Measurements from ENCODE around the gene EPOP. TPM values are rescaled to one million over a fixed set of nuclear protein-coding genes. Genes with fewer than 3 reads are reported as not detected.

EPOP gene
- total RNA-seq, 4 donors from 2014 or later, result 0.29 to 1.2 (median 0.75) TPM; not detected in 1

DNA sequence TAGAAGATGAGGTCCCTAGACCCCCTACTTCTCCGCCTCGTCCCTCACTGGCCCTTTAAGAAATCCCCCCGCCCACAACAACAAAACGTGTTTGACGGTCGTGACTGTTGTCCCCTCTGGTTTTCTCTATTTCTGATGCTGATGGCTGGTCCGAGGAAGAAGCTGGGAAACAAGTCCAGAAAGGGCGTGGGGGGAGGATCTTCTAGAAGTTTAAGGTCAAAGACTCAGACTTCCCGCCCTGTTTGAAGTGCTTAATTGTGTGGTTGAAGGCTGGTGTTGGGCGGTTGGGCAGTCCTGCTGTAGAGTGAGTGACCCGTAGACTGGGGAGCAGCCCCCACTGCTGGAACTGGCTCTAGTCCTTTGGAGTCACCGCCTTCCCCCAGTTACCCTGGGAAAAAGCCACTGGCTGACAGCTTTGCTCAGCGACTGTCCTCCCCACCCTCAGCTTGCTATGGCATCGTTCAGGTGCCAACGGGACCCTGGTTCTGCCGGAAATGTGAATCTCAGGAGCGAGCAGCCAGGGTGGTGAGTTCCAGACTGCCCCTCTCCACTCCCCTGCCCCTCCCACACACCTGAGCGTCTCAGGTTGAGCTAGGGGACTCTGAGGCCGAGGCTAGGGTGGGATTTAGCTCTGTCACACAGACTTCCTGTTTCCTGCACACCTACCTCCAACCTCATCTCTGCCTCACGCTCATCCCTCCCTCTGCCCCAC, 31.9 kb upstream of the EPOP start:
- Histone ChIP-seq H3K36me3 (peaks cover 0 to 16% of the 10 kb centered on the region in 2 donors), H3K27ac (peak overlapping the region; percentile 96 to 100 (median 98)), H3K9me3 (no peaks in the 10 kb centered on the region), H3K27me3 (no peaks in the 10 kb centered on the region), H3K4me1 (peaks cover 50% of the 10 kb centered on the region in 2 donors), H3K4me3 (peak overlapping the region; percentile 71 to 93 (median 76))
- in situ Hi-C loops (cut with MboI; ENCODE audit: low sequenced_read_pairs in 4 of 4) (no loop called here), intact Hi-C loops (cut with DNase I; ENCODE audit: low total_unique reads) (loop anchor here (5.0 kb wide), 1 partner anchor 91 kb away; the partner anchor contains the start of gene PIP4K2B)
- ATAC-seq, result no peak
- DNase-seq, result no peak
- TF ChIP-seq CTCF (IDR thresholded peaks at IDR 0.05 in 4 of 5, conservative IDR thresholded peaks at IDR 0.05 in 1 of 5) (no peak), POLR2A (IDR thresholded peaks at IDR 0.05) (no peak)

- no peaks in the 10 kb centered on the region for H3K27me3 ChIP-seq
- TF ChIP-seq CTCF (IDR thresholded peaks at IDR 0.05 in 4 of 5, conservative IDR thresholded peaks at IDR 0.05 in 1 of 5), result no peak
- peak in 1 of 2 donors; percentile 30 for TF ChIP-seq POLR2A (IDR thresholded peaks at IDR 0.05)
- peaks cover 0 to 13% of the 10 kb centered on the region in 2 donors for H3K36me3 ChIP-seq
- ATAC-seq (no peak), DNase-seq (peak in 1 of 2 donors; percentile 59)
- H3K4me1 ChIP-seq, result peaks cover 48% of the 10 kb centered on the region in 2 donors
- H3K4me3 ChIP-seq, result peak overlapping the region; percentile 71 to 93 (median 76)
- intact Hi-C loops (cut with DNase I; ENCODE audit: low total_unique reads), result loop anchor here (2.0 to 5.0 kb wide), 2 partner anchors 29 to 91 kb away; partner anchors contain the start of gene PIP4K2B
- H3K27ac ChIP-seq, result peak overlapping the region; percentile 96 to 100 (median 98)
- in situ Hi-C loops (cut with MboI; ENCODE audit: low sequenced_read_pairs in 4 of 4), result no loop called here
- H3K9me3 ChIP-seq, result no peaks in the 10 kb centered on the region
These were observed 31.2 kb upstream of the EPOP start for GRCh38 chr17:38705803-38706504.

GRCh38 chr17:38705523-38705802, 30.7 kb upstream of the EPOP start:
- DNase-seq (no peak), ATAC-seq (no peak)
- no peaks in the 10 kb centered on the region for H3K27me3 ChIP-seq
- H3K4me3 ChIP-seq, result peak overlapping the region; percentile 71 to 93 (median 76)
- in situ Hi-C loops (cut with MboI; ENCODE audit: low sequenced_read_pairs in 4 of 4), result no loop called here
- TF ChIP-seq POLR2A (IDR thresholded peaks at IDR 0.05) (no peak), CTCF (IDR thresholded peaks at IDR 0.05 in 4 of 5, conservative IDR thresholded peaks at IDR 0.05 in 1 of 5) (no peak)
- intact Hi-C loops (cut with DNase I; ENCODE audit: low total_unique reads), result loop anchor here (2.0 to 5.0 kb wide), 2 partner anchors 29 to 92 kb away; partner anchors contain the start of gene PIP4K2B
- H3K27ac ChIP-seq, result peak overlapping the region; percentile 96 to 100 (median 98)
- peaks cover 0 to 13% of the 10 kb centered on the region in 2 donors for H3K36me3 ChIP-seq
- H3K4me1 ChIP-seq, result peaks cover 43 to 44% of the 10 kb centered on the region in 2 donors
- H3K9me3 ChIP-seq, result no peaks in the 10 kb centered on the region

DNA sequence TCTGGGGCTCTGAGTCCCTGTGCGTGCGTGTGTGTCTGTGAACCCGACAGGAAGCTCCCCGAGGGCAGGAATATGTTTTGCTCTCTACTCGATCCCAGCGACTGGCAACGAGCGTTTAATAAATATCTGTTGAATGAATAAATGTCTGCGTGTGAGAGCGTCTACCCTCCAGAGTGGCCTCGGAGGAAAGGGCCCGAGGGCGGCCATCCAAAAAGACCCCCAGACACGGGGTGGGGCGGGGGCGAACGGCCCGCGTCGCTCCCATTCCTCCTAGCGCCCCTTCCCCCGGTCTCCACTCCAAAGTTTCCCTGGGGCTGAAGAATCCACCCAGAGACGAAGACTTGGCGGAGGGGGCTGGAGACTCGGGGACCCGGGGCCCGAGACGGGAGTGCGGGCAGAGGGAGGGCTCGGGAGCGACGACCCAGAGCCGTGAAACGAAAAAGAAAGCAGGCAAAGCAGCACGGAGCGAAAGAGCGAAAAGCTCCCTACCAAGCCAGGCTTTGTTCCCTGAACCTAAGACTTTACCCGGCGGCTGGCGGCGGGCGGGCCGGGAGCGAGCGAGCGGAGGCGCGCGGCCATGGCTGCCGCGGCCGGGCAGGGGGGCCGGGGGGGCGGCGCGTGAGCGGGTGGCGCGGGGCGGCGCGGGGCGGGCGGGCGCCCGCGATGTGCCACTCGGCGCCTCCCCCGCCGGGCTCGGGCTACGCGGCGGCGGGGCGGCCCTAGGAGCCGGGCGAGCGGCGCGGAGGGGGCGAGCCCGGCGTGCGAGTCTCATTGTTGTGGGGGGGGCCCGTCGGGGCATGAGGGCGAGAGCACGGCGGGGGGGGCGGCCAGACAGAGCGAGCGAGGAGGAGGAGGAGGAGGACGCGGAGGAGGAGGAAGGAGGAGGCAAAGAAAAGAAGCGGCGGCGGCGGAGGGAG, 30.1 kb upstream of the EPOP start, which contains the start of gene MLLT6:
Gene MLLT6, plus strand, starts transcription at position 668 of the 917 bp plus-strand sequence. CDS start 360 bp downstream, outside the sequence.
- Histone ChIP-seq H3K9me3 (no peaks in the 10 kb centered on the region), H3K36me3 (peaks cover 0 to 13% of the 10 kb centered on the region in 2 donors), H3K27ac (peak within 1 kb of the TSS; percentile 96 to 100 (median 98)), H3K27me3 (no peaks in the 10 kb centered on the region), H3K4me1 (peaks cover 37 to 38% of the 10 kb centered on the region in 2 donors), H3K4me3 (peak within 1 kb of the TSS; percentile 71 to 93 (median 84))
- DNase-seq, result peak; percentile 59 to 75
- ATAC-seq, result peak; percentile 42 to 48
- in situ Hi-C loops (cut with MboI; ENCODE audit: low sequenced_read_pairs in 4 of 4), result no loop called here
- intact Hi-C loops (cut with DNase I; ENCODE audit: low total_unique reads), result loop anchor here (1.0 to 5.0 kb wide), 4 partner anchors 28 to 162 kb away; partner anchors contain the start of genes PIP4K2B and PSMB3
- TF ChIP-seq CTCF (IDR thresholded peaks at IDR 0.05 in 4 of 5, conservative IDR thresholded peaks at IDR 0.05 in 1 of 5) (no peak), POLR2A (IDR thresholded peaks at IDR 0.05) (peak; percentile 44 to 62)

All from gastrocnemius medialis (tissue), 4 donors.